ENCODE measurements around the gene PDHB.

Gene PDHB

GRCh38 chr3:58434990-58435389 is 1.4 kb upstream of the PDHB start:
- no peak for DNase-seq

- no peak for DNase-seq
These were observed 879 bp upstream of the PDHB start for GRCh38 chr3:58434511-58434910.

GRCh38 chr3:58434168-58434504 is 504 bp upstream of the PDHB start:
- no peak for DNase-seq

GRCh38 chr3:58432905-58433304 is 727 bp downstream of the PDHB start:
- DNase-seq, result no peak

- DNase-seq, result no peak
These were observed 4.0 kb downstream of the PDHB start for GRCh38 chr3:58429657-58430056.

GRCh38 chr3:58427661-58428361 is 5.8 kb downstream of the PDHB start:
- DNase-seq, result no peak

GRCh38 chr3:58425782-58426181 is 7.8 kb downstream of the PDHB start:
- DNase-seq, result no peak

GRCh38 chr3:58424613-58425012 is 9.0 kb downstream of the PDHB start:
- DNase-seq, result no peak

- DNase-seq, result no peak
These were observed 10.8 kb downstream of the PDHB start for GRCh38 chr3:58422756-58423325.

GRCh38 chr3:58421004-58421403 is 12.6 kb downstream of the PDHB start:
- no peak for DNase-seq

GRCh38 chr3:58419780-58420507 is 13.7 kb downstream of the PDHB start:
- DNase-seq, result no peak

- no peak for DNase-seq
These were observed 15.4 kb downstream of the PDHB start for GRCh38 chr3:58418227-58418626.

GRCh38 chr3:58417075-58417474 is 16.6 kb downstream of the PDHB start:
- DNase-seq, result no peak

- no peak for DNase-seq
These were observed 17.4 kb downstream of the PDHB start for GRCh38 chr3:58416191-58416590.

GRCh38 chr3:58414538-58415197 is 19.0 kb downstream of the PDHB start:
- DNase-seq, result peak; percentile 13 to 30

GRCh38 chr3:58411851-58412830 is 21.5 kb downstream of the PDHB start:
- no peak for DNase-seq

GRCh38 chr3:58411036-58411435 is 22.6 kb downstream of the PDHB start:
- no peak for DNase-seq

- DNase-seq, result no peak
These were observed 24.0 kb downstream of the PDHB start for GRCh38 chr3:58409663-58410062.

GRCh38 chr3:58408906-58409305 is 24.7 kb downstream of the PDHB start:
- DNase-seq, result no peak

- DNase-seq, result no peak
These were observed 29.2 kb downstream of the PDHB start for GRCh38 chr3:58404396-58404795.

- no peak for DNase-seq
These were observed 30.0 kb downstream of the PDHB start for GRCh38 chr3:58403513-58404109.

GRCh38 chr3:58398669-58399333 is 34.8 kb downstream of the PDHB start:
- no peak for DNase-seq
